Measurements from ENCODE around the gene KLF5.

- TF ChIP-seq CTCF (IDR thresholded peaks at IDR 0.05) (no peak), POLR2A (IDR thresholded peaks at IDR 0.05) (no peak)
Observed at GRCh38 chr13:73035660-73036059, 23.1 kb upstream of the KLF5 start.

Data from adrenal gland (tissue), 5 donors.